Stimulated activated CD8-positive, alpha-beta memory T cell treated with anti-CD3 and anti-CD28 coated beads, Interleukin-7, amount 100 ng/mL, for 4 hours (primary cell): ENCODE results near the gene TBXAS1.

Source experiments
- DNase-seq, 2 donors: peaks; one replicate each; pipeline ENCODE4 v3.0.0-alpha.2; 2020; ENCODE audit warnings: low read depth in 2 of 2

TBXAS1 gene

DNA sequence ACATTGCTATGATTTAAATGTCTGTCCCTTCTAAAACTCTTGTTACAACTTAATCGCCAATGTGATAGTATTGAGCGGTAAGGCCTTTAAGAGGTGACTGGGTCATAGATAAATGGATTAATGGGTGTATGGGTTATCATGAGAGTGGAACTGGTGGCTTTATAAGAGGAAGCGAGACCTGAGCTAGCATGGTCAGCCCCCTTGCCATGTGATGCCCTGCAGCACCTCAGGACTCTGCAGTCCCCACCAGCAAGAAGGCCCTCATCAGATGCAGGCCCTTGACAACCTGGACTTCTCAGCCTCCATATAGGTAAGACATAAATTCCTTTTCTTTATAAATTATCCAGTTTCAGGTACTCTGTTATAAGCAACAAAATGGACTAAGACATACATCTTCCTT is 218.1 kb downstream of the TBXAS1 start:
- no peak for DNase-seq

DNA sequence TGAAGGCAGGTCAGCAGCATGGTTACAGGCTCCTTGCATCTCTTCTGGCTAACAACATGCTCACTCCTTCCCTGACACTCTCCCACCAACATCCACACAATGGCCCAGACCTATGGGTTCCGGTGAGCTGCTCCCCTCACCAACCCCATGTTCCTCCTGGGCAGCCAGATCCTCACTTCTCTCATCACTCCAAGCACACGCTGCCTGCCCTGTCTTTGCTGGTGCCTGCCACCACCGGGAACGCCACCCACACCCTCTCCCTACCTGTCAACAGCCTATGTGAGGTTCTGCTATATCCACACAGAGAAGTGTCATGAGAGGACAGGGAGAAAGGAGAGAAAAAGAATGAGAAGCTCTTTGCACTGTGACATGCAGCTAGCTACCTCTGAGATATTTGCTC is 219.1 kb downstream of the TBXAS1 start:
- no peak for DNase-seq

DNA sequence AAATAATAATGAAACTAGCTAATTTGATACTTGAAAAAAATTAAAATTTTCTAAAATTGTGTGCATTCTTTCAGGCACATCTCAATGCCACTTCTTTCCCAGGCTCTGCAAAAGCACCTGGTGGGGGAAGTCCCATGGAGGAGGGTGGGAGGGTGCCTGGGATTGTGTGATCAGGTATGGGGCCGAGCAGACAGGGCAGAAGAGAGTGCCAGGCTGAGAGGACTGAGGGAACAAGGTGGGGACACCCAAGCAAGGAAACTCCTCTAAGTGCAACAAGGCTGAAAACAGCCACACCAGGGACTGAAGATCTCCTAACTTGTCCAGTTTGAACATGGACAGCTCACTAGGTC is 219.9 kb downstream of the TBXAS1 start:
- DNase-seq = no peak

GRCh38 chr7:140049339-140050024 is 220.4 kb downstream of the TBXAS1 start:
- no peak for DNase-seq

DNA sequence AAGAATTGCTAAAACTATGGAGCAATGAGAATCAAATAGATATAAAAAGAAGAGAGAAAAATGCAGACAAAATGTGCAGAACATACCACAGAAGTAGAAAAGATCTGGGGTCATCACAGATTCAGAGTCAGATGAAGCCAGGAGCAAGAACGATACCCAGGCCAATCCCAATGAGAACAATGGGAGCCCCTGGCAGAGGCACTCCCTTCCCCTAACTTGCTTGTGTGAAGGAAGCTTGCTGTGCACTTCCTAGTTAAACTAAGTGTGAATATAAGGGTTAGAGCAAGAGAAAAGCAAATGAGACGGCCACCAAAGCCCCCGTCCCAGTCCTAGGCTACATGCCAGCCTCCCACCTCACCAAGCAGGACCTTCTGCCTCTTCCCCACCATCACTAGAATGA is 221.0 kb downstream of the TBXAS1 start:
- DNase-seq = no peak

DNA sequence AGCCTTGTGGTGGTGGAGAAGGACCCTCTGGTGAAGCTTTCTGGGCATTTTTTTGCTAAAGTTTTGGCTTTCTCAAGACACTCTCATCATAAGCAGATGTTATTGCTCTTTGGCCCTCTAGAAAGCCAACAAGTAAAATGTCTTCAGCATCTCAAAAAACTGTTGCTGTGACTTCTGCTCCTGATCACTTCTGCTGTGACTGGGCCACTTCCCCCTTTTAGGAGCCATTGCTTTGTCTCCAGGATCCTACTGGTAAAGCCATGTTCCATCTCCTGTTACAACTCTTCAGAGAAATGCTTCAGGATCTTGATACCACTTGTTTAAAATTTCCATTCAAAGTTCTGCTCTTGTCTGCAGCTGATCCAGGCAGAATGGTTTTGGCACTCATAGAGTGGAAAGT is 222.8 kb downstream of the TBXAS1 start:
- DNase-seq = no peak

GRCh38 chr7:140053812-140054539 is 224.9 kb downstream of the TBXAS1 start:
- no peak for DNase-seq

DNA sequence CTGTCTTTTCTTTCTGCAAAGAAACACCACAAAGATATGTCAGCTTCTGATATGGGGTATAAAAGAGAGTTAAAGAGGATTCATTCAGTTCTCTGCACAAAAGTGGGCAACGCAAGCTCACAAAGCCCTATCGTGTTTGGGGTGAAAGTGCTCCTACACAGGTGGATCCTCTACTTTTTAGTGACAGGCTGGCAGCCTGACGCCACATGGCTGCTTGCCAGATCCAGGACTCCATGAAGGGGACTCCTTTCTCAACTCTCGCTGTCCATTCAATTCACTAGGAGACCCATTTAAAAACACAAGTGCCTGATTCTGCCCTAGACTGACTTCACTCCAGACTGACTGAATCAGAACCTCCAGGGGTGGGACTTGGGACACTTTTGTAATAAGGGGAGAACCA is 225.7 kb downstream of the TBXAS1 start:
- no peak for DNase-seq

GRCh38 chr7:140055833-140056232 is 226.8 kb downstream of the TBXAS1 start:
- no peak for DNase-seq

GRCh38 chr7:140056431-140057142 is 227.5 kb downstream of the TBXAS1 start:
- DNase-seq = no peak

DNA sequence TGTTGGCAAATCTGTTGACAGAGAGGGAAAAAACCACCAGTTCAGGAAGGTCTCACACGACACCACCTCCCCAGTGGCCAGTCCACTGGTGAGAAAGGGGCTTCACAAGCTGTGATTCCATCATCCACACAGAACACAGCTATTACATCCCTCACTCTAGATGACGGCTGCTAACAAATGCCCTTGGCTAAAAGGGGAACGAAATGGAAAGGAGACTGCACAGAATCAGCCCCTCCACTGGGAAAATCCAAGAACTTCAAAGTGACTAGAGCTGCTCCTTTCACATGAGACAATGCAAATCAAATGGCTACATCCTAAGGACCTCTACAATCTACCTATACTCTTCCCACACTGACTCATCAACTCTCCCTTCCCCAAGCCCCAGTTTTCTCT is 228.1 kb downstream of the TBXAS1 start:
- DNase-seq = no peak

DNA sequence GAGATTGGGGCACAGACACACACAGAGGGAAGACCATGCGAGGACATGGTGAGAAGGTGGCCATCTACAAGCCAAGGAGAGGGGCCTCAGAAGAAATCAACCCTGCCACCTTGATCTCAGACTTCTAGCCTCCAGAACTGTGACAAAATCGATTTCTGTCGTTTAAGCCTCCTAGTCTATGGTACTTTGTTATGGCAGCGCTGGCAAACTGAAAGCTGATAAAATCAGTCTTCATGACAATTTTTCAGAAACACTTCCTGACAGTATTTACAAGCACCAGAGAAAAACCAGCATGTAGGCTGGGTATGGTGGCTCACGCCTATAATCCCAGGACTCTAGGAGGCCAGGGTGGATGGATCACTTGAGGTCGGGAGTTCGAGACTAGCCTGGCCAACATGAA is 229.5 kb downstream of the TBXAS1 start:
- no peak for DNase-seq

DNA sequence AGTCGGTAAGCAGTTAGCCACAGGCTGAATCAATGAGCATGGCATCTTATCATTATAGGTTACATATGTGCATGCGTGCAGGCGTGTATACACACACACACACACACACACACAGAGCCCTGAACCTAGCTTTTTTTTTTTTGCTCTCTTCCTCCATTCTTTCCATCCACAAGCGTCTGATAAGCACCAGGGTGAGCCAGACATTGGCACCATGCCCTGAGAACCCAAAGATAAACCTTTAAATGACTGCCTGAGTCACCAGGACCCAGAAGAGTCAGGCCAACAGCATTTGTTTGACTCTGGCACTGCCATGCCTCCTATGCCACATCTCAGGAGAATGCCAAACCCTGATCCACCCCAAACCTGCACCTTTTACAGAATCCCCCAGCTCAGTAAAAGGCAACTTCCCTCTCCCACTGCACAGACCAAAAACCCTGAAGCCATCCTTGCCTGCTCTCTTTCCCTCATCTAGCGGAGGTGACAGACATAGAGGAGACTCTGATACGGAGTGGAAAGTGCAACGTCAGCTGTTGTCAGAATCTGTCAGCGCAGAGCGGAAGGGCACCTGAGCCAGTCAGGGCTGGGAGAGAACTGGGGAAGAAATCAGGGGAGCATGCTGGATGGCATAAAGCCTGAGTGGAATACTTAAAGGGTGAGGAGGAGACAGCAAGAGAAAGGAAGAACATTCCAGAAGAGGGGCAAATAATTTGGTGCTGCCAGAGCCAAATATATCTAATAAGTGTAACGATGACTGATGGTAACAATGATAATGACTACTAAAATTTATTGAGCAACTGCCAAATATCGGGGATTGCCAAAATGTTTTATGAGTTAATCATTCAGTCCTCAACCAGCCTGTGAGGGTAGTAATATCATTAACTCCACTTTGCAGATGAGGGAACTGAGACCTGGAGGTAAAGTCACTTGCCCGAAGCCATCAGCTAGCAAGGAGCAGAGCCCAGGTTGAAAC is 230.5 kb downstream of the TBXAS1 start:
- DNase-seq = peak; percentile 20 to 47

DNA sequence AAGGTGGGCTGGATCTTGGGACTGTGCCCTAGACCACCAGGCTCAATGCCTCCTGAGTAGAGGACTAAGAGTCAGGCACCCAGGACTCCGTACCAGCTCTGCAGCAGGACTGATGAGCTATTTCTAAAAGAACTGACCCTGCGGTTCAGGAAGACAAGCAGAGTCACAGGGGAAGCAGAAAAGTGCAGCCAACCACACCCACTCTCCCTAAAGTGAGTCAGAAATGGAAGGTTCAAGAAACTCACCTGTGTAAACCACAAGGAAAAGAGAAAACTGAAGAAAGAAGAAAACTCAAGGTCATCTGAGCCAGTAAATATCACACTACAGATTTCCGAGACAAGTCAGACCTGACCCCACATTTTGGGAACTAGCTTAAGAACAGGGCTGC is 231.2 kb downstream of the TBXAS1 start:
- no peak for DNase-seq

- DNase-seq = no peak
These were observed 231.9 kb downstream of the TBXAS1 start for GRCh38 chr7:140060788-140061606.

GRCh38 chr7:140061607-140061930 is 232.5 kb downstream of the TBXAS1 start:
- no peak for DNase-seq

DNA sequence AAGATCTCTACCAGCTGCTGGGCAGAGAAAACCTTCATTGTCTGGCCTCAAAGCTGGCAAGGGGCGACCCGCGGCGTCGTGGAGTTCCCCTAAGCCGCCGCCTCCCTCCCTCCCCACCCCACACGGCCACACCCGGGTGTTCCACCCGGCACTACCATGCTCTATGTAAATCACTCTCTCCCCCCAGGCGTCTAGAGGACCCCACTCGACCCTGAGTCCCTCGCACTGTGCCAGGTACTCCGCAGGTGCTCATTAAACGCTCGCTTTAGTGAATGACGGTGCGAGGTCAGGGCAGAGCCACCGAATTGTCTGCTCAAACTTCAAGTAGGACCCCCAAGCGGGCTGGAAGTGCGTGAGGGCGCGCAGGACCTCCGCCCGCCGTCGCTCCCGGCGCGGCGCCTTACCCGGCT is 233.1 kb downstream of the TBXAS1 start:
- peak; percentile 36 to 64 for DNase-seq

- DNase-seq = peak; percentile 69 to 90
These were observed 233.7 kb downstream of the TBXAS1 start, which contains the start of gene PARP12 for GRCh38 chr7:140062528-140063299. TSS of gene PARP12 (minus strand) at chr7:140062951. CDS start at chr7:140062847, 104 bp downstream.

GRCh38 chr7:140067052-140067451 is 238.0 kb downstream of the TBXAS1 start:
- no peak for DNase-seq

DNA sequence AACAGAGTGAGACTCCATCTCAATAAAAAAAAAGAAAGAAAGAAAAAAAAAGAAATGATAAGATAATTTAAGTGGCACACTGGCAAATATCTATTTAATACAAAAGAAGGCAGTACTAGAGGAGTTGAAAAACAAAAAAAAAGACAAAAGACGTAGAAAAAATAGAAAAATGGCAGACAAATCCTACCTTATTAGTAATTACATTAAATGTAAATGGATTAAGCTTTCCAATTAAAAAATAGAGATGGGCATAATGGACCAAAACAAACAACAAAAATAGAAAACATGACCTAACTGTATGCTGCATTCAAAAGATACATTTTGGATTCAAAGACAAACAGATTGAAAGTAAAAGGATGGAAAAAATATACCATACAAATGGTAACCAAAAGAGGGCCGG is 239.0 kb downstream of the TBXAS1 start:
- DNase-seq = no peak
